NCI-H2171 (cell line): ENCODE measurements around the gene LRIG1.

Experiments used
- DNase-seq: peaks from one replicate; lab custom pipeline; 2025; lab: John Stamatoyannopoulos, UW

Gene LRIG1

GRCh38 chr3:66470956-66471686 is 29.7 kb downstream of the LRIG1 start:
- no peak for DNase-seq

GRCh38 chr3:66470285-66470684 is 30.5 kb downstream of the LRIG1 start:
- DNase-seq: no peak

GRCh38 chr3:66469220-66469640 is 31.6 kb downstream of the LRIG1 start:
- DNase-seq: no peak

GRCh38 chr3:66467996-66468735 is 32.7 kb downstream of the LRIG1 start:
- DNase-seq: no peak

GRCh38 chr3:66466606-66467270 is 34.1 kb downstream of the LRIG1 start:
- no peak for DNase-seq

- DNase-seq: no peak
Observed at GRCh38 chr3:66465587-66465986, 35.2 kb downstream of the LRIG1 start.

GRCh38 chr3:66465034-66465433 is 35.8 kb downstream of the LRIG1 start:
- DNase-seq: no peak

GRCh38 chr3:66464512-66464894 is 36.3 kb downstream of the LRIG1 start:
- DNase-seq: no peak

GRCh38 chr3:66463730-66464511 is 36.9 kb downstream of the LRIG1 start:
- no peak for DNase-seq

- DNase-seq: no peak
Observed at GRCh38 chr3:66463054-66463631, 37.7 kb downstream of the LRIG1 start.

- no peak for DNase-seq
Observed at GRCh38 chr3:66457252-66457651, 43.6 kb downstream of the LRIG1 start.

GRCh38 chr3:66456711-66457173 is 44.1 kb downstream of the LRIG1 start:
- no peak for DNase-seq

- no peak for DNase-seq
Observed at GRCh38 chr3:66454464-66454859, 46.4 kb downstream of the LRIG1 start.

- DNase-seq: no peak
Observed at GRCh38 chr3:66453651-66454463, 47.0 kb downstream of the LRIG1 start.

GRCh38 chr3:66452303-66453011 is 48.4 kb downstream of the LRIG1 start:
- DNase-seq: no peak

GRCh38 chr3:66451766-66452165 is 49.1 kb downstream of the LRIG1 start:
- DNase-seq: no peak

GRCh38 chr3:66450390-66451022 is 50.3 kb downstream of the LRIG1 start:
- DNase-seq: no peak

GRCh38 chr3:66449411-66449974 is 51.3 kb downstream of the LRIG1 start:
- no peak for DNase-seq

GRCh38 chr3:66444146-66444644 is 56.6 kb downstream of the LRIG1 start:
- no peak for DNase-seq
